ENCODE data around the gene TFPI.

DNA sequence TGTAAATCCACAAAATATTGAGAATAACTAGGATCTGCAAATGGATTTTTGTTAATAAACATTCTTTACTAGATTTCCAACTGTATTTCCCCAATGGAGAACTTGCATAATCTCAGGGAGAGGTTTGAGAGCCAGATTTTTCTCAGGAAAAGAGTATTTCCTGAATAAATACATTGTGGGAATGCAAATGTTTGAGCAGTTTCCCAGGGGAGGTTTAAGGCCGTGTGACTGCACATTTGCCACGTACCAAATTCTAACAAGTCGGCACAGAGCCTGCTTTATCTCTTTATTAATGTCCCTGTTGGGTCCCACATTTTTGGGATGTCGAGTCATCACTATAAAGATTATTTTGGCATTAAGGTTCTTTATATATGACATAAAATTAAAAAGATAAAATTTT lies 27.0 kb downstream of the TFPI start:
- TF ChIP-seq, protein P1, sequence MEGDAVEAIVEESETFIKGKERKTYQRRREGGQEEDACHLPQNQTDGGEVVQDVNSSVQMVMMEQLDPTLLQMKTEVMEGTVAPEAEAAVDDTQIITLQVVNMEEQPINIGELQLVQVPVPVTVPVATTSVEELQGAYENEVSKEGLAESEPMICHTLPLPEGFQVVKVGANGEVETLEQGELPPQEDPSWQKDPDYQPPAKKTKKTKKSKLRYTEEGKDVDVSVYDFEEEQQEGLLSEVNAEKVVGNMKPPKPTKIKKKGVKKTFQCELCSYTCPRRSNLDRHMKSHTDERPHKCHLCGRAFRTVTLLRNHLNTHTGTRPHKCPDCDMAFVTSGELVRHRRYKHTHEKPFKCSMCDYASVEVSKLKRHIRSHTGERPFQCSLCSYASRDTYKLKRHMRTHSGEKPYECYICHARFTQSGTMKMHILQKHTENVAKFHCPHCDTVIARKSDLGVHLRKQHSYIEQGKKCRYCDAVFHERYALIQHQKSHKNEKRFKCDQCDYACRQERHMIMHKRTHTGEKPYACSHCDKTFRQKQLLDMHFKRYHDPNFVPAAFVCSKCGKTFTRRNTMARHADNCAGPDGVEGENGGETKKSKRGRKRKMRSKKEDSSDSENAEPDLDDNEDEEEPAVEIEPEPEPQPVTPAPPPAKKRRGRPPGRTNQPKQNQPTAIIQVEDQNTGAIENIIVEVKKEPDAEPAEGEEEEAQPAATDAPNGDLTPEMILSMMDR (IDR thresholded peaks at IDR 0.05), result no peak
- TF ChIP-seq, protein P2, sequence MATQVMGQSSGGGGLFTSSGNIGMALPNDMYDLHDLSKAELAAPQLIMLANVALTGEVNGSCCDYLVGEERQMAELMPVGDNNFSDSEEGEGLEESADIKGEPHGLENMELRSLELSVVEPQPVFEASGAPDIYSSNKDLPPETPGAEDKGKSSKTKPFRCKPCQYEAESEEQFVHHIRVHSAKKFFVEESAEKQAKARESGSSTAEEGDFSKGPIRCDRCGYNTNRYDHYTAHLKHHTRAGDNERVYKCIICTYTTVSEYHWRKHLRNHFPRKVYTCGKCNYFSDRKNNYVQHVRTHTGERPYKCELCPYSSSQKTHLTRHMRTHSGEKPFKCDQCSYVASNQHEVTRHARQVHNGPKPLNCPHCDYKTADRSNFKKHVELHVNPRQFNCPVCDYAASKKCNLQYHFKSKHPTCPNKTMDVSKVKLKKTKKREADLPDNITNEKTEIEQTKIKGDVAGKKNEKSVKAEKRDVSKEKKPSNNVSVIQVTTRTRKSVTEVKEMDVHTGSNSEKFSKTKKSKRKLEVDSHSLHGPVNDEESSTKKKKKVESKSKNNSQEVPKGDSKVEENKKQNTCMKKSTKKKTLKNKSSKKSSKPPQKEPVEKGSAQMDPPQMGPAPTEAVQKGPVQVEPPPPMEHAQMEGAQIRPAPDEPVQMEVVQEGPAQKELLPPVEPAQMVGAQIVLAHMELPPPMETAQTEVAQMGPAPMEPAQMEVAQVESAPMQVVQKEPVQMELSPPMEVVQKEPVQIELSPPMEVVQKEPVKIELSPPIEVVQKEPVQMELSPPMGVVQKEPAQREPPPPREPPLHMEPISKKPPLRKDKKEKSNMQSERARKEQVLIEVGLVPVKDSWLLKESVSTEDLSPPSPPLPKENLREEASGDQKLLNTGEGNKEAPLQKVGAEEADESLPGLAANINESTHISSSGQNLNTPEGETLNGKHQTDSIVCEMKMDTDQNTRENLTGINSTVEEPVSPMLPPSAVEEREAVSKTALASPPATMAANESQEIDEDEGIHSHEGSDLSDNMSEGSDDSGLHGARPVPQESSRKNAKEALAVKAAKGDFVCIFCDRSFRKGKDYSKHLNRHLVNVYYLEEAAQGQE (IDR thresholded peaks at IDR 0.05; ENCODE audit: insufficient read depth in 1 of 2, low read depth in 2 of 2, low read length in 1 of 2), result no peak
- TF ChIP-seq SIN3A (IDR thresholded peaks at IDR 0.05; ENCODE audit: borderline replicate concordance, insufficient read depth, low read depth, low read length) (no peak), POLR2AphosphoS5 (IDR thresholded peaks at IDR 0.05; ENCODE audit: low read depth, low read length) (no peak), TCF7L2 (IDR thresholded peaks at IDR 0.05; ENCODE audit: low read depth, low read length) (no peak)

Measured in Panc1 (cell line).